Measurements from ENCODE around the gene TSGA10IP. TPM values are rescaled to one million over a fixed set of nuclear protein-coding genes. Genes with fewer than 3 reads are reported as not detected.
A peak's percentile ranks its signal among the peaks of the same experiment; 100 is the strongest.

Gene TSGA10IP
- total RNA-seq, 4 donors from 2014 or later: not detected

DNA sequence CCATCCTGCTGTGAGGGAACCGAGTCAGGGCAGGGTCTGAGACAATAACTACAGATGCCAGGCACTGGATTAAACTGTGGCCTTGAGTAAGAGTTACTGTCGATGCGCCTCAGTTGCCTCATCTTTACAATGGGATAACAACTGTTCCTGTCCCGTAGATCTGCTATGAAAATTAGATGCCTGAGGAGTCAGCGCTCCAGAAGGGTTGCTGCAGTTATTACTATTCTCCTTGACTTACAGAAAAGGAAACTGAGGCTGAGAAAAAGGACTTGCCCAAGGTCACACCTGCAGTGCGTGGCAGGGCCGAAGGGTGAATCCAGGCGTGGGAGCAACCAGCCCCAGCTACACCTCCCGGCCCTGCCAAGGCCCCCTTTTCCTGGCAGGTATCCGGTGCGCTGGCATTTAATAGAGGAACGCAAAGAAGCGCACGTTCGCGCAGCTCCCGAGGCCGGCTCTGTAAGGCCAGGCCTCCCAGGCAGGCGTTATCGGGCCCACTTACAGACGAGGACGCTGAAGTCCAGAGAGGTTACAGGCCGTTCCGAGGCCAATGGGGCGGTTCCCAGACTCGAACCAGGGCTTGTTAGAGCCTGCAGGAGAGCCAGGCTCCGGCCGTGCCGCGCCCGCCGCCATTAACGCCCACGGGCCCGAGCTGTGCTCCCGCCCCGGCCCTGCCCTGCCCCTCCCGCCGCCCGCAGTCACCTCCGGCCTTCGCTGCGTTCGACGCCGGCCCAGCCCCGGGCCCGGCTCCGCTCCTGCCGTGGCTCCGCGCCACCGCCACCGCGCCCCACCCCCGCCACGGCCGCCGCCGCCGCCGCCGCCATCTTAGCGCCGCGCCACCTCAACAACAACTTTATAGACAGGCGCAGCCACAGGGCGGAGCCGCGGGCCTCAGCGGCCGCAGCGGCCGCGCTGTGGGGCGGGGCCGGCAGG, 26.8 kb upstream of the TSGA10IP start, which contains the start of gene C11orf68:
Gene C11orf68 (minus strand): TSS at position 852 of the 930 bp plus-strand sequence. CDS start 31 bp downstream, at position 821.
- no peaks in the 10 kb centered on the region for H3K9me3 ChIP-seq
- WGBS: under 1% methylated on average over 29 of the region's 77 CpGs
- DNase-seq (ENCODE audit: low spot score in 2 of 2): peak; percentile 81 to 82
- peak within 1 kb of the TSS; percentile 98 for H3K27ac ChIP-seq
- peaks cover 71% of the 10 kb centered on the region for H3K4me1 ChIP-seq
- TF ChIP-seq POLR2AphosphoS5 (IDR thresholded peaks at IDR 0.05) (no peak), EP300 (IDR thresholded peaks at IDR 0.05) (no peak), POLR2A (IDR thresholded peaks at IDR 0.05) (peak in 1 of 2 donors; percentile 47)
- TF ChIP-seq, protein P1, sequence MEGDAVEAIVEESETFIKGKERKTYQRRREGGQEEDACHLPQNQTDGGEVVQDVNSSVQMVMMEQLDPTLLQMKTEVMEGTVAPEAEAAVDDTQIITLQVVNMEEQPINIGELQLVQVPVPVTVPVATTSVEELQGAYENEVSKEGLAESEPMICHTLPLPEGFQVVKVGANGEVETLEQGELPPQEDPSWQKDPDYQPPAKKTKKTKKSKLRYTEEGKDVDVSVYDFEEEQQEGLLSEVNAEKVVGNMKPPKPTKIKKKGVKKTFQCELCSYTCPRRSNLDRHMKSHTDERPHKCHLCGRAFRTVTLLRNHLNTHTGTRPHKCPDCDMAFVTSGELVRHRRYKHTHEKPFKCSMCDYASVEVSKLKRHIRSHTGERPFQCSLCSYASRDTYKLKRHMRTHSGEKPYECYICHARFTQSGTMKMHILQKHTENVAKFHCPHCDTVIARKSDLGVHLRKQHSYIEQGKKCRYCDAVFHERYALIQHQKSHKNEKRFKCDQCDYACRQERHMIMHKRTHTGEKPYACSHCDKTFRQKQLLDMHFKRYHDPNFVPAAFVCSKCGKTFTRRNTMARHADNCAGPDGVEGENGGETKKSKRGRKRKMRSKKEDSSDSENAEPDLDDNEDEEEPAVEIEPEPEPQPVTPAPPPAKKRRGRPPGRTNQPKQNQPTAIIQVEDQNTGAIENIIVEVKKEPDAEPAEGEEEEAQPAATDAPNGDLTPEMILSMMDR (IDR thresholded peaks at IDR 0.05): no peak
- no peaks in the 10 kb centered on the region for H3K27me3 ChIP-seq
- peak within 1 kb of the TSS; percentile 90 for H3K4me3 ChIP-seq
- peaks cover 16% of the 10 kb centered on the region for H3K36me3 ChIP-seq

DNA sequence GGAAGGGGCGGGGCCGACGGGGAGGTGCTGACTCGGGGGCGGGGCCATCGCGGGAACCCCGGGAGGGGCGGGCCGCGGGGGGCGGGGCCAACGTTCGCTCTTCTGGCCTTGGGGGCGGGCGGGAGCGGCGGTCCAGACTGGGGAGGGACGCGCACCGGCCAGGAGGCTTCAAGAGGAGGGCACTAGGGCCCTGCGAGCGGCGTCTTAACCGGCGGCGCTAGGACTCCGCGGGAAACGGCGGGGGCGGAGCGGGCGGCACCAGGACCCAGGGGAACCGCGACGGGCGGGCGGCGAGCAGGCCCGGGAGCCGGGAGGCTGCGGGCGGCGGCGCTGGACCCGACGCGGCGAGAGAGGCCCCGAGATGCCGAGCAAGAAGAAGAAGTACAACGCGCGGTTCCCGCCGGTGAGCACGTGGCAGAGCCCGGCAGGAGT, 26.1 kb upstream of the TSGA10IP start, which contains the start of gene DRAP1:
Gene DRAP1 (plus strand): TSS at position 286 of the 432 bp plus-strand sequence. CDS start 76 bp downstream, at position 362.
- peaks cover 16% of the 10 kb centered on the region for H3K36me3 ChIP-seq
- TF ChIP-seq EP300 (IDR thresholded peaks at IDR 0.05) (no peak), POLR2AphosphoS5 (IDR thresholded peaks at IDR 0.05) (peak in 2 of 3 donors; percentile 59 to 90), POLR2A (IDR thresholded peaks at IDR 0.05) (peak in 1 of 2 donors; percentile 25)
- TF ChIP-seq, protein P1 (IDR thresholded peaks at IDR 0.05): no peak
- WGBS: no CpG with 5 or more reads among the region's 59 CpGs
- H3K27me3 ChIP-seq: no peaks in the 10 kb centered on the region
- H3K27ac ChIP-seq: peak within 1 kb of the TSS; percentile 98
- no peaks in the 10 kb centered on the region for H3K9me3 ChIP-seq
- DNase-seq (ENCODE audit: low spot score in 2 of 2): peak; percentile 99
- H3K4me1 ChIP-seq: peaks cover 67% of the 10 kb centered on the region
- peak within 1 kb of the TSS; percentile 90 for H3K4me3 ChIP-seq

DNA sequence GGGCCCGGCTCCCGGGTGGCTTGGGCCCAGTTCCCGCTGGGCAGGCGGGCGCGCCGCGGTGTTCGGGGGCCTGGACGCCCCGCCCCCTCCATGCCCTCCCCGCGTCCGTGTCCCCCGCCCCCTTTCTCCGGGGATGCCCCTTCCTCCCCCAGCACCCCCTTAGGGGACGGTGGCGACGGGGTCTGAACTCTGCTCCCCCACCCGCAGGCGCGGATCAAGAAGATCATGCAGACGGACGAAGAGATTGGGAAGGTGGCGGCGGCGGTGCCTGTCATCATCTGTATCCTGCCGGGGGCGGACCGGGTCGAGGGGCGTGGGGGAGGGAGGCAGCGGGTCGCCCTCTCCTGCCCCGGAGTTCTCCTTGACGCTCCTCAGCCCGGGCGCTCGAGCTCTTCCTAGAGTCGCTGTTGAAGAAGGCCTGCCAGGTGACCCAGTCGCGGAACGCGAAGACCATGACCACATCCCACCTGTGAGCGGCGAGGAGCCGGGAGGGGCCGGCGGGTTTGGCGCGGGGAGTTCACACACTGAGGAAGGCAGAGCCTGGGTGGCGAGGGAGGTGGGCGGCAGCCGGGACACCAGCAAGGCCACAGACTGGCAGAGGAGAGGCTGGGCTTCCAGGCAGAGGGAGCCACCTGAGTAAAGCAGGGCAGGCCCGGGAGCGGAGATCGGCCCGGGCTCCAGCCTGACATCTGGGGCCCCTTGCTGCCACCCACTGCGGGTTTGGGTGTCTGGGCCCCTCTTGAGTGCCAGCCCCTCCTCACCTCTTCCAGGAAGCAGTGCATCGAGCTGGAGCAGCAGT, 25.5 kb upstream of the TSGA10IP start:
- peak; percentile 88 to 89 for DNase-seq (ENCODE audit: low spot score in 2 of 2)
- H3K36me3 ChIP-seq: peaks cover 21% of the 10 kb centered on the region
- H3K27ac ChIP-seq: peak overlapping the region; percentile 98
- H3K4me3 ChIP-seq: peak overlapping the region; percentile 90
- H3K9me3 ChIP-seq: no peaks in the 10 kb centered on the region
- 2% methylated on average over 19 of the region's 60 CpGs for WGBS
- H3K27me3 ChIP-seq: no peaks in the 10 kb centered on the region
- TF ChIP-seq POLR2A (IDR thresholded peaks at IDR 0.05): no peak
- no peak for TF ChIP-seq POLR2AphosphoS5 (IDR thresholded peaks at IDR 0.05)
- TF ChIP-seq, protein P1 (IDR thresholded peaks at IDR 0.05): no peak
- TF ChIP-seq EP300 (IDR thresholded peaks at IDR 0.05): no peak
- peaks cover 62% of the 10 kb centered on the region for H3K4me1 ChIP-seq

DNA sequence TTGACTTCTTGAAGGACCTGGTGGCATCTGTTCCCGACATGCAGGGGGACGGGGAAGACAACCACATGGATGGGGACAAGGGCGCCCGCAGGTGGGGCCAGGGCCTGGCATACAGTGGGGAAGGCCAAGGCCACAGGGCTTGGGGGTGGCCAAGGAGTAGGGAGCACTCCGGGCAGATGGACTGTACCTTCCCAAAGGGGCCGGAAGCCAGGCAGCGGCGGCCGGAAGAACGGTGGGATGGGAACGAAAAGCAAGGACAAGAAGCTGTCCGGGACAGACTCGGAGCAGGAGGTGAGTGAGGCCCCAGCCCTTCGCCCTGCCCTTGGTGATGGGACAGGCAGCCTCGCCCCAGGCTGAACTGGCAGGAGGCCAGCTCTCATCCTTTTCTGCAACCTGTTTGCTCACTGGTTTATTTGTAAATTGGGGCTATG, 24.9 kb upstream of the TSGA10IP start:
- no peaks in the 10 kb centered on the region for H3K27me3 ChIP-seq
- no peaks in the 10 kb centered on the region for H3K9me3 ChIP-seq
- H3K4me1 ChIP-seq: peaks cover 55% of the 10 kb centered on the region
- H3K4me3 ChIP-seq: peak overlapping the region; percentile 90
- DNase-seq (ENCODE audit: low spot score in 2 of 2): peak in 1 of 2 donors; percentile 74
- H3K27ac ChIP-seq: no peak overlapping the region
- peaks cover 22% of the 10 kb centered on the region for H3K36me3 ChIP-seq
- 48% methylated on average over 6 of the region's 15 CpGs for WGBS
- no peak for TF ChIP-seq EP300 (IDR thresholded peaks at IDR 0.05)
- TF ChIP-seq, protein P1 (IDR thresholded peaks at IDR 0.05): no peak
- TF ChIP-seq POLR2AphosphoS5 (IDR thresholded peaks at IDR 0.05): no peak
- TF ChIP-seq POLR2A (IDR thresholded peaks at IDR 0.05): no peak
